Osteocyte (in vitro differentiated cells): ENCODE measurements around the gene PIGN. TPM values are rescaled to one million over a fixed set of nuclear protein-coding genes. Genes with fewer than 3 reads are reported as not detected.

Experiments
- DNase-seq: peaks from one replicate; pipeline ENCODE4 v3.0.0; 2021; ENCODE audit warnings: mixed read lengths; ENCODE audit not compliant: unreplicated experiment; ENCODE audit errors: extremely low spot score
- H3K27ac Mint-ChIP-seq: one replicate; pipeline ENCODE4 v1.8.0; 2021; ENCODE audit warnings: mild to moderate bottlenecking, mixed read lengths; ENCODE audit not compliant: unreplicated experiment
- H3K27me3 Mint-ChIP-seq: one replicate; pipeline ENCODE4 v1.8.0; 2021; ENCODE audit warnings: mixed read lengths; ENCODE audit not compliant: unreplicated experiment
- H3K36me3 Mint-ChIP-seq: one replicate; pipeline ENCODE4 v1.8.0; 2021; ENCODE audit warnings: mixed read lengths; ENCODE audit not compliant: unreplicated experiment
- H3K4me1 Mint-ChIP-seq: one replicate; pipeline ENCODE4 v1.8.0; 2021; ENCODE audit warnings: mixed read lengths; ENCODE audit not compliant: unreplicated experiment
- H3K4me3 Mint-ChIP-seq: one replicate; pipeline ENCODE4 v1.8.0; 2021; ENCODE audit warnings: mild to moderate bottlenecking, moderate library complexity, mixed read lengths; ENCODE audit not compliant: unreplicated experiment
- H3K9me3 Mint-ChIP-seq: one replicate; pipeline ENCODE4 v1.8.0; 2021; ENCODE audit warnings: mixed read lengths; ENCODE audit not compliant: unreplicated experiment
- total RNA-seq: library from RNA; stranded (reverse); gene quantifications from 2 replicates; pipeline ENCODE4 v1.2.1, GENCODE V29; 2021
- TF ChIP-seq, protein P1 (sequence below): fragments of 200-600 bp; sonication (generic); IDR thresholded peaks from 2 replicates; pipeline ENCODE4 v1.5.0; 2021; ENCODE audit warnings: antibody characterized with exemption, mild to moderate bottlenecking, moderate library complexity

Gene PIGN
- total RNA-seq, 1 donor from 2014 or later: 39.2 TPM

GRCh38 chr18:62097698-62098097, 89.2 kb downstream of the PIGN start:
- Mint-ChIP-seq H3K4me3 (no peak overlapping the region), H3K36me3 (peaks cover 33% of the 10 kb centered on the region), H3K9me3 (peaks cover 8% of the 10 kb centered on the region), H3K4me1 (peaks cover 16% of the 10 kb centered on the region), H3K27me3 (no peaks in the 10 kb centered on the region), H3K27ac (no peak overlapping the region)
- DNase-seq: no peak
- TF ChIP-seq, protein P1, sequence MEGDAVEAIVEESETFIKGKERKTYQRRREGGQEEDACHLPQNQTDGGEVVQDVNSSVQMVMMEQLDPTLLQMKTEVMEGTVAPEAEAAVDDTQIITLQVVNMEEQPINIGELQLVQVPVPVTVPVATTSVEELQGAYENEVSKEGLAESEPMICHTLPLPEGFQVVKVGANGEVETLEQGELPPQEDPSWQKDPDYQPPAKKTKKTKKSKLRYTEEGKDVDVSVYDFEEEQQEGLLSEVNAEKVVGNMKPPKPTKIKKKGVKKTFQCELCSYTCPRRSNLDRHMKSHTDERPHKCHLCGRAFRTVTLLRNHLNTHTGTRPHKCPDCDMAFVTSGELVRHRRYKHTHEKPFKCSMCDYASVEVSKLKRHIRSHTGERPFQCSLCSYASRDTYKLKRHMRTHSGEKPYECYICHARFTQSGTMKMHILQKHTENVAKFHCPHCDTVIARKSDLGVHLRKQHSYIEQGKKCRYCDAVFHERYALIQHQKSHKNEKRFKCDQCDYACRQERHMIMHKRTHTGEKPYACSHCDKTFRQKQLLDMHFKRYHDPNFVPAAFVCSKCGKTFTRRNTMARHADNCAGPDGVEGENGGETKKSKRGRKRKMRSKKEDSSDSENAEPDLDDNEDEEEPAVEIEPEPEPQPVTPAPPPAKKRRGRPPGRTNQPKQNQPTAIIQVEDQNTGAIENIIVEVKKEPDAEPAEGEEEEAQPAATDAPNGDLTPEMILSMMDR: no peak

GRCh38 chr18:62091487-62092120, 95.3 kb downstream of the PIGN start:
- Mint-ChIP-seq H3K36me3 (peaks cover 14% of the 10 kb centered on the region), H3K27me3 (no peaks in the 10 kb centered on the region), H3K4me1 (no peaks in the 10 kb centered on the region), H3K27ac (no peak overlapping the region), H3K9me3 (no peaks in the 10 kb centered on the region), H3K4me3 (no peak overlapping the region)
- TF ChIP-seq, protein P1: no peak
- no peak for DNase-seq

DNA sequence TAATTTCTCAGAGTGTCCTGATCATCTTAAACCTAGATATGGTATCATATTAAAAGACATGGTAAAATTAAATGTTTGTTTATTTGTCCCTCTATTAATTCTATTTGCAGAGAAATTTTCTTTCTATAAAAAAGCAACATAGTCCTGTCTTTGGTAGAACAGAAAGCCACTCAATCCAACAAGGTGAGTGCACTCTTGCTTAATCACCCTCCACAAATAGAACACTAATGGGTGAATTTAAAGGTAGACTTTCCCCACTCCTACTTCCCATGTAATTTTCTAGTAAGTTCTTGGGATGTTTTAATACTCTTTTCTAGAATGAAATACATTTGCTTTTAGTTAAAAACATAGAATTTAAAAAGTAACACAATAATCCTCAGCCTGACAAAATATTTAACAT, 97.7 kb downstream of the PIGN start:
- Mint-ChIP-seq H3K27ac (no peak overlapping the region), H3K9me3 (no peaks in the 10 kb centered on the region), H3K36me3 (peaks cover 20% of the 10 kb centered on the region), H3K4me3 (no peak overlapping the region), H3K27me3 (no peaks in the 10 kb centered on the region), H3K4me1 (no peaks in the 10 kb centered on the region)
- TF ChIP-seq, protein P1: no peak
- no peak for DNase-seq

DNA sequence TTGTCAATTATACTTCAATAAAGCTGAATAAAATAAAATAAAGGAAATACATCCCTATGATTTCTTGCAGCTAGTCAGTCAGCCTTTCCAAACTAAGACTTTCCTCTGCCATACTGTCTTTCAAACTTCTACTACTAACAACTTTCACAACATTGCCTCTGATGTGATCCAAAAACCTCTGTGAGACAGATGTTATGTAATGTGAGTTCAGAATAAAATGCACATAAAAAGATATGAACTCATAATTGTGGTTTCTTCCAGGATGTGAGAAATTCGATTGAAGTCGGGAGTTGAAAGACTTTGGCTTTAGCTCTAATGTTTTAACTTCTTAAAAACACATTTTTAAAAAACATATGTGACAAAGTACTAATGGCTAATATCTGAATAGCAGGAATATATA, 98.7 kb downstream of the PIGN start:
- Mint-ChIP-seq H3K27ac (no peak overlapping the region), H3K4me3 (no peak overlapping the region), H3K4me1 (no peaks in the 10 kb centered on the region), H3K27me3 (no peaks in the 10 kb centered on the region), H3K36me3 (peaks cover 20% of the 10 kb centered on the region), H3K9me3 (no peaks in the 10 kb centered on the region)
- TF ChIP-seq, protein P1: no peak
- no peak for DNase-seq

DNA sequence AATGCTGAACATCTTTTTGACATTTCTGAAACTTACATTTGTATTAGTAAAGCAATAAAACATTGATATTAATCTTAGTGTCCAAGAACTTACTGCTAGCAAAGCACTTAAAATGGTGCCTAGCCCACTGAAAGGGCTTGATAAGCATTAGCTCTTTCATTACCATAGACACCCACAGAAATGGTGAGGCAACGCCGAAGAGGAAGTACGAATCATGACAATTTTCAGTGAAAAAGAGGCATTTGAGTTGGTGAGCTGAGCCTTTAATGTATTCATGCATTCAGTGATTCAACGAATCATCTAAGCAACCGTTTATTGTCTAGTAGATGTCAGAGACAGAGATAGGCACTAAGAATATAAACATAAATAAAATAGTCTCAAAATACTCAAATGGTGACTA, 101.1 kb downstream of the PIGN start:
- peaks cover 20% of the 10 kb centered on the region for H3K36me3 Mint-ChIP-seq
- TF ChIP-seq, protein P1: no peak
- H3K9me3 Mint-ChIP-seq: no peaks in the 10 kb centered on the region
- DNase-seq: no peak
- H3K27me3 Mint-ChIP-seq: no peaks in the 10 kb centered on the region
- H3K27ac Mint-ChIP-seq: no peak overlapping the region
- no peaks in the 10 kb centered on the region for H3K4me1 Mint-ChIP-seq
- no peak overlapping the region for H3K4me3 Mint-ChIP-seq
